Fibroblast of pulmonary artery (primary cell): ENCODE data around the gene MTNR1B.
A peak's percentile ranks its signal among the peaks of the same experiment; 100 is the strongest.

Experiments
- DNase-seq: peaks from one replicate; pipeline ENCODE4 v3.0.0-alpha.2; 2010; ENCODE audit warnings: low read depth
- H3K4me3 ChIP-seq: replicated peaks from 2 replicates; pipeline ENCODE4 v1.5.1; 2011; ENCODE audit warnings: low read depth, mild to moderate bottlenecking, control low read depth, low read length, moderate library complexity
- TF ChIP-seq, protein P1 (sequence below): IDR thresholded peaks from 2 replicates; pipeline ENCODE4 v1.5.1; 2011; ENCODE audit warnings: mild to moderate bottlenecking, control low read depth, low read length, inconsistent platforms; ENCODE audit errors: missing control alignments

MTNR1B gene

DNA sequence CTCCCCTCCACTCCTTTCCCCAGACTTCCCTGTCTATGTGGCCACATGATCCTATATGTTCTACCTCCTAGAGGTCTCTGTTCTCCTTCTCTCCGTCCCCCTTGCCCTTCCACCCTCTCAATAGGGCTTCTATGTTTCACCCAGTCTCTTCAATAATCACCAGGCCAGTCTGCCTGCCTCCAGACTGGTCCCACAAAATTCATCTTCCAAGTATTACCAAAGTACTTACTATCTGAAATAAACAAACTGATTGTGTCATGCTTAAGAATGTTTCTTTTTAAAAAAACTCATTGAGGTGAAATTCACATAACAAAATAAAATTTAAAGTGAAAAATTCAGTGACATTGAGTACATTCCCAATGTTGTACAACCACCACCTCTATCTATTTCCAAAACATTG lies 44.2 kb downstream of the MTNR1B start:
- TF ChIP-seq, protein P1, sequence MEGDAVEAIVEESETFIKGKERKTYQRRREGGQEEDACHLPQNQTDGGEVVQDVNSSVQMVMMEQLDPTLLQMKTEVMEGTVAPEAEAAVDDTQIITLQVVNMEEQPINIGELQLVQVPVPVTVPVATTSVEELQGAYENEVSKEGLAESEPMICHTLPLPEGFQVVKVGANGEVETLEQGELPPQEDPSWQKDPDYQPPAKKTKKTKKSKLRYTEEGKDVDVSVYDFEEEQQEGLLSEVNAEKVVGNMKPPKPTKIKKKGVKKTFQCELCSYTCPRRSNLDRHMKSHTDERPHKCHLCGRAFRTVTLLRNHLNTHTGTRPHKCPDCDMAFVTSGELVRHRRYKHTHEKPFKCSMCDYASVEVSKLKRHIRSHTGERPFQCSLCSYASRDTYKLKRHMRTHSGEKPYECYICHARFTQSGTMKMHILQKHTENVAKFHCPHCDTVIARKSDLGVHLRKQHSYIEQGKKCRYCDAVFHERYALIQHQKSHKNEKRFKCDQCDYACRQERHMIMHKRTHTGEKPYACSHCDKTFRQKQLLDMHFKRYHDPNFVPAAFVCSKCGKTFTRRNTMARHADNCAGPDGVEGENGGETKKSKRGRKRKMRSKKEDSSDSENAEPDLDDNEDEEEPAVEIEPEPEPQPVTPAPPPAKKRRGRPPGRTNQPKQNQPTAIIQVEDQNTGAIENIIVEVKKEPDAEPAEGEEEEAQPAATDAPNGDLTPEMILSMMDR: no peak
- no peak for DNase-seq
- no peak overlapping the region for H3K4me3 ChIP-seq

DNA sequence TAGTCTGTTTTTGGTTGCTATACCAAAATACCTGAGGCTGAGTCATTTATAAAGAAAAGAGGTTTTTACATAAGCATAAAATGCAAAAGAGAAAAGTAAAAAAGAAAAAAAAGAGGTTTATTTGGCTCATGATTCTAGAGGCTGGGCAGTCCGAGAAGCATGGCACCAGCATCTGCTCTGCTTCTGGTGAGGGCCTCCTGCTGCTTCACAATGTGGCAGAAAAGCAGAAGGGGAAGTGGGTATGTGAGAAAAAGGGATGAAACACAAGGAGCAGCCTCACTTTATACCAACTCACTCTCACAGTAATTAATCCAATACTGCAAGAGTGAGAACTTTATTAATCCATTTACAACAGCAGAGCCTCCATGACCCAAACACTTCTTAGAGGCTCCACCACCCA lies 47.1 kb downstream of the MTNR1B start:
- H3K4me3 ChIP-seq: no peak overlapping the region
- no peak for DNase-seq
- TF ChIP-seq, protein P1: no peak

DNA sequence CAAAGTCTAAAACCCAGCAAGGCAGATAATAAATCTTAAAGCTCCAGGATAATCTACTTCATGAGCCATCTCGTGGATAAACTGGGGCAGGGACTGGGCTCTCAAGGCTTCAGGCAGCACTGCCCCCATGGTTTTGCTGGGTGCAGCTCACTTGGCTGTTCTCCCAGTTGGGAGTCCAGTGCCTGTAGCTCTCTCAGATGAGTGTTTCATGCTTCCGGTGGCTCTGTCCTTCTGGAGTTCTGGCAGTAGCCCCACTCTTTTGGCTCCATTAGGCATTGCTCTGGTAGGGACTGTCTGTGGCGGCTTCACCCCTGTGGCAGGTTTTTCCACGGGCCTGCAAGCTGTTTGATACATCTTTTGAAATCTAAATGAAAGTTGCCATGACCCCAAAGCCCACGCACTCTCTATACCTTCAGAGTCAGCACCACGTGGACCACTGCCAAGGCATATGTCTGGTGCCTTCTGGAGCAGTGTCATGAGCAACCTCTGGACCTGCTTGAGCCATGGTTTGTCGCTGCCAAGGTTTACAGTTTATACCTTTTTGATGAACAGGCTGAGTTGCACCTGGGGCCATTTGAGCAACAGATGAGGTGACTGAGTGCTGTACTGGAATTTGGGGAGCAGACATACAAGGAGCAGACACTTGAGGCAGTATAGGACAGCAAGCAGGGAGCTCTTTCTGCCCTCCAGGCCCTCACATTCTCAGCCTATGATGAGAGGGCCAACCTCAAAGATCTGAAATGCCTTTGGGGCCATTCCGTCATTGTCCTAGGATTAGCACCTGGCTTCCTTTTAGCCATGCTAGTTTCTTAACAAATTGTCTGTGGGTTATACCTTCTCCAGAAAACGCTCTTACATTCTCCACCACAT lies 48.6 kb downstream of the MTNR1B start:
- TF ChIP-seq, protein P1: peak; percentile 1
- no peak overlapping the region for H3K4me3 ChIP-seq
- peak; percentile 65 for DNase-seq

DNA sequence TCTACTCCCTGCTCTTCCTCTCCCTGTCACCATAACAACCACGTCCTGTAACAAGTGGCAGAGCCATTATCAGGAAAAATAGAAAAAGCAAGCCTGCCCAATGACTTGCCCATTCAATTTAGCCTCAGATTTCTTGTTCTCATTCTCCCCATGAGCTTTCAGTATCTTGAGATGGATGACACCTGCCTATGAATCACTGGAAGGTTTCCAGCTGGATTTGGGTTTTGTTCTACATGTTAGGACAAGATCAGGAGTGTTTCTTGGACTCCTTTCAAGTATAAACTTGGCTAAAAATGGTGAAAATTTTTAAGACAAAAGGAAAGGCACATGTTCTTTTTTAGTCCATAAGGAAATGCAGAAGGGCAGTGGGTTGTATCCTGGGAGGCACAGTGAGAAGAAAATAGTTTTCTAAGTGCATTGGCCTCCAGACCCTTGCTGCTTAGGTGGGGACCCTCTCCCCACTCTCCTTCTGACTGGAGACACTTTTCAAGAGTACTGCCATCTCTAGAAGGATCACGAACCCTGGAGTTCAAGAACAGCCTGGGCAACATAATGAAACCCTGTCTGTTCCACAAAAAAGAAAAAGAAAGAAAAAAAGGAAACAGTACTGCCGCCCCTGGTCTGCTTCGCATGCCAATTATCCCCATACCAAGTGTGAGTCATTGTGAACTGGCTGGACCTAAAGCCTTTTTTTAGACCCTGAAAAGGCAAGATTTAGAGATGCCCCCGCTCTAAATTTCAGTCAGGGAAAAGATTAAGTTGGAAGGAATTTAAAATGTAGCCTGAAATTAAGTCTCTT lies 51.0 kb downstream of the MTNR1B start:
- peak; percentile 90 for DNase-seq
- TF ChIP-seq, protein P1: no peak
- H3K4me3 ChIP-seq: peak overlapping the region; percentile 22

DNA sequence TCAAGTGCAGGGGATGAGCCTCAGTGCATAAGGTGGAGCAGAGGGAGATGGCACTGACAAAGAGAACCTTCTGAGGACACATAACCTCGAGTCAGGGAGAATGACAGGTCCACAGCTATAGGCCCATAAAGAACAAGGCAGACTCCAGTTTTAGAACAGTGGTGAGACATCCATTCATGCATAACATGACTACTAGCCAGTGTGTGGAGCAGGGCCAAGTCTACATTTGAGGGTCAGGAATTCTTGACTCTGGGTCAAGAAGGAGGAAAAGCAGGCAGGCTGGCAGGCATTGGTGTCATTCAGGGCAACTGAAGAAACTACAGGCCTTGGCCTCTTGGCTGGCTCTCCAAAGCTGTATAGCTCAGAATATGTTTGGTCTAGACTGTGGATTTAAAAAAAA lies 54.9 kb downstream of the MTNR1B start:
- no peak for DNase-seq
- TF ChIP-seq, protein P1: no peak
- H3K4me3 ChIP-seq: no peak overlapping the region

DNA sequence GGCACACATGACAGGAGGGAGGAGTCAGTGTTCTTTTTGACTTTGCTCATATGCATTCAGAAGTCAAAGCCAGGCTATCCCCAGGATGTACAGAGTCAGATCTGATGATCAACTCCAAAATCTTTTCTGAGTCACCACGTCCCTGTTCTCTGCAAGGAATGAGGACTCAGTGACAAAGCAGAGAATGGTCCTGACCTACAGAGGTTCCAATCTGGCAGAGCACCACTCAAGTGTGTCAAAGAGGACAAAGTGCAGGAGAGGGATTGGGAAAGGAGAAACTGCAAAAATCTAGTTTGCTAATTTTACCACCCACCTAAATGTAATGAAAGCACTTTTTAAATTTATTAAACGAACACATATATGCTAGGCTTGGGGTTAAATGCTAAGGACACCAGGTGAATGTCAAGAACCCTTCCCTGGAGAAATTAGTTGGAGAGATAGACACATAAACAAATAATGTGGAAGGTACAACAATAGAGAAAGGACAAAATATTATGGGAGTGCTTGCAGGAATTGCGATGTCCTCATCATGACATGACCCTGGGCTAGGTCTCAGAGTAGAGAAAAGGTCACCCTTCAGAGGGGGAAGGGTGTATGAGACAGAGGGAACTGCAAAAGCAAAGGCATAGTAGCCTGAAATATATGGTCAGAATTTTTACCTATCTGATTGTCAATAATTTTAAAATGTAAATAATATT lies 56.3 kb downstream of the MTNR1B start:
- no peak for DNase-seq
- TF ChIP-seq, protein P1: no peak
- H3K4me3 ChIP-seq: no peak overlapping the region
